Activated gamma-delta T cell treated with anti-CD3 and anti-CD28 coated beads, Interleukin-2, amount 50 U/mL, for 16 hours (primary cell): ENCODE measurements around the gene KRT16.
"Not testable (repeated sequence)": the region's sequence is repeated elsewhere in the genome, so short reads cannot be mapped to it uniquely, and the experiment has no call there.

Source experiments
- DNase-seq: peaks from one replicate; pipeline ENCODE4 v3.0.0-alpha.2; 2020; ENCODE audit warnings: low read depth

The KRT16 gene

GRCh38 chr17:41614767-41615166 is 2.2 kb upstream of the KRT16 start:
- not testable (repeated sequence) for DNase-seq

- no peak for DNase-seq
Observed at GRCh38 chr17:41614098-41614497, 1.5 kb upstream of the KRT16 start.

GRCh38 chr17:41613277-41614082 is 913 bp upstream of the KRT16 start:
- no peak for DNase-seq

GRCh38 chr17:41610965-41611640 is 1.5 kb downstream of the KRT16 start:
- DNase-seq, result no peak

GRCh38 chr17:41610061-41610517 is 2.5 kb downstream of the KRT16 start:
- not testable (repeated sequence) for DNase-seq

- DNase-seq, result not testable (repeated sequence)
Observed at GRCh38 chr17:41606930-41607329, 5.6 kb downstream of the KRT16 start.

GRCh38 chr17:41602524-41602923 is 10.0 kb downstream of the KRT16 start:
- DNase-seq, result no peak

- DNase-seq, result no peak
Observed at GRCh38 chr17:41600318-41600717, 12.2 kb downstream of the KRT16 start.

GRCh38 chr17:41599680-41600079 is 12.9 kb downstream of the KRT16 start:
- no peak for DNase-seq

GRCh38 chr17:41595585-41595984 is 17.0 kb downstream of the KRT16 start:
- no peak for DNase-seq

GRCh38 chr17:41594363-41594915 is 18.1 kb downstream of the KRT16 start:
- no peak for DNase-seq

GRCh38 chr17:41593306-41593981 is 19.1 kb downstream of the KRT16 start:
- no peak for DNase-seq

- DNase-seq, result no peak
Observed at GRCh38 chr17:41592601-41593305, 19.8 kb downstream of the KRT16 start.

- DNase-seq, result no peak
Observed at GRCh38 chr17:41589301-41589700, 23.3 kb downstream of the KRT16 start.

GRCh38 chr17:41588126-41588810 is 24.3 kb downstream of the KRT16 start:
- no peak for DNase-seq

GRCh38 chr17:41586863-41587495 is 25.6 kb downstream of the KRT16 start, which contains the start of gene KRT14:
Gene KRT14 (minus strand): TSS chr17:41586895. CDS start chr17:41586834, 61 bp downstream.
- DNase-seq, result no peak

- no peak for DNase-seq
Observed at GRCh38 chr17:41585301-41586056, 27.1 kb downstream of the KRT16 start.

- DNase-seq, result not testable (repeated sequence)
Observed at GRCh38 chr17:41584331-41584927, 28.1 kb downstream of the KRT16 start.
